Hepatocyte (in vitro differentiated cells): ENCODE measurements around the gene SBF2.

Experiments used
- CTCF ChIP-seq: fragments of 200-600 bp; sonication (generic); IDR thresholded peaks from 2 replicates; pipeline ENCODE4 v1.5.1; 2016; ENCODE audit warnings: antibody characterized with exemption, mild to moderate bottlenecking; ENCODE audit not compliant: poor library complexity
- EZH2 ChIP-seq: fragments of 200-600 bp; sonication (generic); IDR thresholded peaks from 2 replicates; pipeline ENCODE4 v1.6.1; 2016; ENCODE audit warnings: antibody characterized with exemption, mild to moderate bottlenecking, borderline replicate concordance

- TF ChIP-seq CTCF (no peak), EZH2 (no peak)
Observed at GRCh38 chr11:9826390-9826789, 467.6 kb downstream of the SBF2 start.
